ENCODE results near the gene FAM180B.

- TF ChIP-seq CTCF (IDR thresholded peaks at IDR 0.05) (no peak), POLR2A (IDR thresholded peaks at IDR 0.05) (peak in 1 of 2 donors; percentile 47)
Measured at GRCh38 chr11:47578524-47579494, 7.7 kb upstream of the FAM180B start, which contains the start of the genes KBTBD4 and NDUFS3.

All from heart left ventricle (tissue), 13 donors.